HEK293 (cell line): Measurements from ENCODE around the gene VSTM4.

Experiments used
- CTCF ChIA-PET: fragments of 350-600 bp; formaldehyde crosslinking; extraction: SDS; loops from one replicate; lab custom pipeline; 2021; ENCODE audit warnings: antibody characterized with exemption; lab: Yijun Ruan, JAX
- POLR2A ChIA-PET: fragments of 300-600 bp; formaldehyde crosslinking; extraction: SDS; loops from one replicate; lab custom pipeline; 2020; ENCODE audit warnings: antibody characterized with exemption, inconsistent platforms; lab: Yijun Ruan, JAX
- H3K27ac ChIP-seq: fragments of 200-500 bp; sonication (Bioruptor generic); 2 replicates; pipeline ENCODE4 v1.5.1; 2014; ENCODE audit warnings: low read depth, low read length, control low read depth, inconsistent platforms; ENCODE audit errors: extremely low read depth
- H3K36me3 ChIP-seq, 2 experiments: fragments of 200-500 bp in 1 of 2; sonication (Bioruptor generic) in 1 of 2; 1 replicate in 1 of 2; 2 replicates in 1 of 2; pipeline ENCODE4 v1.5.1; 2014 to 2017; ENCODE audit warnings: inconsistent platforms in 2 of 2, low read length in 2 of 2; ENCODE audit not compliant: control insufficient read depth in 2 of 2, insufficient read depth in 1 of 2
- H3K4me1 ChIP-seq: fragments of 200-500 bp; sonication (Bioruptor generic); 2 replicates; pipeline ENCODE4 v1.5.1; 2014; ENCODE audit warnings: mild to moderate bottlenecking, low read length, inconsistent platforms; ENCODE audit not compliant: control insufficient read depth, insufficient read depth
- H3K4me3 ChIP-seq: 2 replicates; pipeline ENCODE4 v1.5.1; 2011; ENCODE audit warnings: low read depth, mild to moderate bottlenecking, control low read depth, low read length, moderate library complexity
- H3K9me3 ChIP-seq: fragments of 200-500 bp; sonication (Bioruptor generic); 2 replicates; pipeline ENCODE4 v1.5.1; 2014; ENCODE audit warnings: low read depth, low read length, inconsistent platforms; ENCODE audit not compliant: control insufficient read depth, insufficient read depth
- BCL11A ChIP-seq: fragments of 450-650 bp; formaldehyde crosslinking; IDR thresholded peaks from 2 replicates; pipeline ENCODE4 v1.5.1; 2016; ENCODE audit warnings: low read depth, missing biosample characterization, missing genetic modification characterization
- GFI1B ChIP-seq: fragments of 450-650 bp; formaldehyde crosslinking; IDR thresholded peaks from 2 replicates; pipeline ENCODE4 v1.5.1; 2016; ENCODE audit warnings: missing biosample characterization, missing genetic modification characterization
- GLIS2 ChIP-seq: fragments of 450-650 bp; formaldehyde crosslinking; IDR thresholded peaks from 2 replicates; pipeline ENCODE4 v1.5.1; 2016; ENCODE audit warnings: missing biosample characterization, missing genetic modification characterization
- KLF7 ChIP-seq: fragments of 450-650 bp; formaldehyde crosslinking; IDR thresholded peaks from 2 replicates; pipeline ENCODE4 v1.5.1; 2016; ENCODE audit warnings: missing biosample characterization, missing genetic modification characterization, borderline replicate concordance
- KLF8 ChIP-seq: fragments of 450-650 bp; formaldehyde crosslinking; IDR thresholded peaks from 2 replicates; pipeline ENCODE4 v1.5.1; 2016; ENCODE audit warnings: missing biosample characterization, missing genetic modification characterization
- SETDB1 ChIP-seq: IDR thresholded peaks from one replicate; pipeline ENCODE4 v1.6.1; 2017; ENCODE audit warnings: mild to moderate bottlenecking, low read length, moderate library complexity, mixed read lengths; ENCODE audit not compliant: insufficient read length
- ZIC2 ChIP-seq: fragments of 450-650 bp; formaldehyde crosslinking; IDR thresholded peaks from 2 replicates; pipeline ENCODE4 v1.5.1; 2016; ENCODE audit warnings: missing biosample characterization, missing genetic modification characterization
- ZNF239 ChIP-seq: fragments of 450-650 bp; formaldehyde crosslinking; IDR thresholded peaks from 2 replicates; pipeline ENCODE4 v1.5.1; 2016; ENCODE audit warnings: missing biosample characterization, missing genetic modification characterization
- ZNF292 ChIP-seq: fragments of 450-650 bp; formaldehyde crosslinking; IDR thresholded peaks from 2 replicates; pipeline ENCODE4 v1.5.1; 2016; ENCODE audit warnings: low read depth, missing biosample characterization, missing genetic modification characterization, borderline replicate concordance
- ZNF366 ChIP-seq: fragments of 450-650 bp; formaldehyde crosslinking; conservative IDR thresholded peaks from 2 replicates; pipeline ENCODE4 v1.5.1; 2016; ENCODE audit warnings: missing biosample characterization, missing genetic modification characterization
- ZNF530 ChIP-seq: fragments of 450-650 bp; formaldehyde crosslinking; IDR thresholded peaks from 2 replicates; pipeline ENCODE4 v1.5.1; 2016; ENCODE audit warnings: low read depth, missing biosample characterization, missing genetic modification characterization
- ZNF558 ChIP-seq: fragments of 450-650 bp; formaldehyde crosslinking; IDR thresholded peaks from 2 replicates; pipeline ENCODE4 v1.5.1; 2016; ENCODE audit warnings: missing biosample characterization, missing genetic modification characterization
- ZNF561 ChIP-seq: fragments of 450-650 bp; IDR thresholded peaks from 2 replicates; pipeline ENCODE4 v1.5.1; 2018; ENCODE audit warnings: missing biosample characterization, missing genetic modification characterization, borderline replicate concordance
- ZNF585B ChIP-seq: fragments of 450-650 bp; formaldehyde crosslinking; IDR thresholded peaks from 2 replicates; pipeline ENCODE4 v1.5.1; 2016; ENCODE audit warnings: missing biosample characterization, missing genetic modification characterization
- ZNF610 ChIP-seq: fragments of 450-650 bp; formaldehyde crosslinking; IDR thresholded peaks from 2 replicates; pipeline ENCODE4 v1.5.1; 2016; ENCODE audit warnings: missing biosample characterization, missing genetic modification characterization, borderline replicate concordance
- ZNF624 ChIP-seq: fragments of 450-650 bp; formaldehyde crosslinking; IDR thresholded peaks from 2 replicates; pipeline ENCODE4 v1.5.1; 2017; ENCODE audit warnings: missing biosample characterization, missing genetic modification characterization
- ZNF747 ChIP-seq: fragments of 450-650 bp; formaldehyde crosslinking; IDR thresholded peaks from 2 replicates; pipeline ENCODE4 v1.5.1; 2016; ENCODE audit warnings: missing biosample characterization, missing genetic modification characterization
- ZNF777 ChIP-seq: fragments of 450-650 bp; formaldehyde crosslinking; IDR thresholded peaks from 2 replicates; pipeline ENCODE4 v1.5.1; 2017; ENCODE audit warnings: missing biosample characterization, missing genetic modification characterization, borderline replicate concordance
- ZSCAN23 ChIP-seq: fragments of 450-650 bp; formaldehyde crosslinking; IDR thresholded peaks from 2 replicates; pipeline ENCODE4 v1.5.1; 2016; ENCODE audit warnings: missing biosample characterization, missing genetic modification characterization
- TF ChIP-seq, protein P1 (sequence below): fragments of 450-650 bp; IDR thresholded peaks from 2 replicates; pipeline ENCODE4 v1.5.1; 2018; ENCODE audit warnings: missing biosample characterization, missing genetic modification characterization
- TF ChIP-seq, protein P2 (sequence below): fragments of 450-650 bp; formaldehyde crosslinking; IDR thresholded peaks from 2 replicates; pipeline ENCODE4 v1.5.1; 2016; ENCODE audit warnings: missing biosample characterization, missing genetic modification characterization
- TF ChIP-seq, protein P3 (sequence below): fragments of 450-650 bp; formaldehyde crosslinking; IDR thresholded peaks from 2 replicates; pipeline ENCODE4 v1.5.1; 2016; ENCODE audit warnings: missing biosample characterization, missing genetic modification characterization
- TF ChIP-seq, protein P4 (sequence below): fragments of 450-650 bp; formaldehyde crosslinking; IDR thresholded peaks from 2 replicates; pipeline ENCODE4 v1.5.1; 2017; ENCODE audit warnings: missing biosample characterization, missing genetic modification characterization
- TF ChIP-seq, protein P5 (sequence below): fragments of 450-650 bp; formaldehyde crosslinking; IDR thresholded peaks from 2 replicates; pipeline ENCODE4; 2016; ENCODE audit warnings: missing biosample characterization, missing genetic modification characterization

Gene VSTM4

DNA sequence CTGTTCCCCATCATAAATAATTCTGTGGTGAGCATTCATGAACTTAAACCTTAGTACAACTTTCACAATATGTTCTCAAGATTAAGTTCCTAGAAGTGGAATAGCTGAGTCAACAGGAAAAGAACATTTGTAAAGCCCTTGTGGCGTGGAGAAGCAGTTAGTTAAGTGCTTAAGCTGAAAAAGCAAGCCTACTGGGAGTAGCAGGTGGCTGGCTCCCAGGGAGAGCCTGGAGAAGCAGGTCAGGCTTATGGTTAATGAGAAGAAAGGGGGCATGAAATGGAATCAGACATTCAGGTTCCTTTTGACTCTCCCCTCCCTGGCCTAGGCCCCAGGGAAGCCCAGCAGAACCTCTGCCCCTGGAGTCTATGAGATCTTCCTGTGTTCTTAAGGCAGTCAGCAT lies 35.3 kb downstream of the VSTM4 start:
- TF ChIP-seq ZNF292, result no peak
- 0 out of 2 replicates have a peak, but pooled peaks have one; percentile 23 for TF ChIP-seq ZIC2
- Histone ChIP-seq H3K9me3 (no peaks in the 10 kb centered on the region), H3K27ac (no peak overlapping the region), H3K4me1 (no peaks in the 10 kb centered on the region), H3K4me3 (no peak overlapping the region), H3K36me3 (peaks cover 0 to 13% of the 10 kb centered on the region in 2 experiments; a peak in 1 of 3 replicates)
- ChIA-PET CTCF (no interaction called here), POLR2A (no interaction called here)

DNA sequence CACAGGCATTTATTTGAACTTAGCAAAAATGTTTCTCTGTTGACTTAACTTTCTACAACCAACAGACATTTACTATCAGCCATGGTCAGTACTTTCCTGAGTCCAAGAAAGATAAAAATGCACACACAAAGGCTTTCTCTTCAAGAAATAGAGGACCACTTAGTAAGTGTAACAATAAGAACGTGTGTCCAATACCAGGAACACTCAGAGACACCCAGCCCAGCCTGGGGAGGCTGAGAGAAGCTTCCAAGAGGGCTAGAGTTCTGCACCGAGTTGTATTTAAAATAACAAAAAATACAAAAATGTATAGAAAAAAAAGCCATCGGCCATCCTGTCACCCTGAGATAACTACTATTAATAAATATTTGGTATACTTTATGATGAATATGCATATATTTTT lies 35.8 kb downstream of the VSTM4 start:
- TF ChIP-seq ZSCAN23 (no peak), ZNF777 (tag by site-specific recombination) (no peak), SETDB1 (no peak), ZNF610 (tag by site-specific recombination) (no peak), ZNF747 (tag by site-specific recombination) (no peak), ZNF530 (no peak), ZNF558 (tag by site-specific recombination) (no peak)
- TF ChIP-seq, protein P1, sequence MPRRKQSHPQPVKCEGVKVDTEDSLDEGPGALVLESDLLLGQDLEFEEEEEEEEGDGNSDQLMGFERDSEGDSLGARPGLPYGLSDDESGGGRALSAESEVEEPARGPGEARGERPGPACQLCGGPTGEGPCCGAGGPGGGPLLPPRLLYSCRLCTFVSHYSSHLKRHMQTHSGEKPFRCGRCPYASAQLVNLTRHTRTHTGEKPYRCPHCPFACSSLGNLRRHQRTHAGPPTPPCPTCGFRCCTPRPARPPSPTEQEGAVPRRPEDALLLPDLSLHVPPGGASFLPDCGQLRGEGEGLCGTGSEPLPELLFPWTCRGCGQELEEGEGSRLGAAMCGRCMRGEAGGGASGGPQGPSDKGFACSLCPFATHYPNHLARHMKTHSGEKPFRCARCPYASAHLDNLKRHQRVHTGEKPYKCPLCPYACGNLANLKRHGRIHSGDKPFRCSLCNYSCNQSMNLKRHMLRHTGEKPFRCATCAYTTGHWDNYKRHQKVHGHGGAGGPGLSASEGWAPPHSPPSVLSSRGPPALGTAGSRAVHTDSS (tag by site-specific recombination), result no peak
- no peaks in the 10 kb centered on the region for H3K4me1 ChIP-seq
- POLR2A ChIA-PET, result no interaction called here

DNA sequence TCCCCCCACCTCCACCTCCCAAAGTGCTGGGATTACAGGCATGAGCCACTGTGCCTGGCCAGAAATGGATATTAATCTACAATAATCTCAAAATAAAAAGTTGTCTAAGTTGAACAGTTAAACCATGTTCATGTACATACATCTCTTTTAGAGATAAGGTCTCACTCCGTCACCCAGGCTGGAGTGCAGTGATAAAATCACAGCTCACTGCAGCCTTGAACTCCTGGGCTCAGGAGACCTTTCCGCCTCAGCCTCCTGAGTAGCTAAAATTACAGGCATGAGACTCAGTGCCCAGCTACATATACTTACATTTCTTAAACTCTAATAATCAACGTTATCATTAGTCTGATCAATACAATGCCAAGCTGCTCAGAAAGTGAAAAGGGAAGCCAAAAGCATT lies 36.2 kb downstream of the VSTM4 start:
- ChIA-PET CTCF (interaction anchor here (0.6 kb wide), 1 partner anchor 314 kb away, joined by 5 read pairs; no protein-coding TSS in a partner anchor), POLR2A (no interaction called here)
- Histone ChIP-seq H3K36me3 (peaks cover 0 to 17% of the 10 kb centered on the region in 2 experiments; a peak in 1 of 3 replicates), H3K4me3 (no peak overlapping the region), H3K4me1 (no peaks in the 10 kb centered on the region), H3K27ac (no peak overlapping the region), H3K9me3 (no peaks in the 10 kb centered on the region)
- TF ChIP-seq, protein P2, sequence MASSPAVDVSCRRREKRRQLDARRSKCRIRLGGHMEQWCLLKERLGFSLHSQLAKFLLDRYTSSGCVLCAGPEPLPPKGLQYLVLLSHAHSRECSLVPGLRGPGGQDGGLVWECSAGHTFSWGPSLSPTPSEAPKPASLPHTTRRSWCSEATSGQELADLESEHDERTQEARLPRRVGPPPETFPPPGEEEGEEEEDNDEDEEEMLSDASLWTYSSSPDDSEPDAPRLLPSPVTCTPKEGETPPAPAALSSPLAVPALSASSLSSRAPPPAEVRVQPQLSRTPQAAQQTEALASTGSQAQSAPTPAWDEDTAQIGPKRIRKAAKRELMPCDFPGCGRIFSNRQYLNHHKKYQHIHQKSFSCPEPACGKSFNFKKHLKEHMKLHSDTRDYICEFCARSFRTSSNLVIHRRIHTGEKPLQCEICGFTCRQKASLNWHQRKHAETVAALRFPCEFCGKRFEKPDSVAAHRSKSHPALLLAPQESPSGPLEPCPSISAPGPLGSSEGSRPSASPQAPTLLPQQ (tag by site-specific recombination), result no peak
- no peak for TF ChIP-seq ZNF585B (tag by site-specific recombination)
- TF ChIP-seq, protein P3, sequence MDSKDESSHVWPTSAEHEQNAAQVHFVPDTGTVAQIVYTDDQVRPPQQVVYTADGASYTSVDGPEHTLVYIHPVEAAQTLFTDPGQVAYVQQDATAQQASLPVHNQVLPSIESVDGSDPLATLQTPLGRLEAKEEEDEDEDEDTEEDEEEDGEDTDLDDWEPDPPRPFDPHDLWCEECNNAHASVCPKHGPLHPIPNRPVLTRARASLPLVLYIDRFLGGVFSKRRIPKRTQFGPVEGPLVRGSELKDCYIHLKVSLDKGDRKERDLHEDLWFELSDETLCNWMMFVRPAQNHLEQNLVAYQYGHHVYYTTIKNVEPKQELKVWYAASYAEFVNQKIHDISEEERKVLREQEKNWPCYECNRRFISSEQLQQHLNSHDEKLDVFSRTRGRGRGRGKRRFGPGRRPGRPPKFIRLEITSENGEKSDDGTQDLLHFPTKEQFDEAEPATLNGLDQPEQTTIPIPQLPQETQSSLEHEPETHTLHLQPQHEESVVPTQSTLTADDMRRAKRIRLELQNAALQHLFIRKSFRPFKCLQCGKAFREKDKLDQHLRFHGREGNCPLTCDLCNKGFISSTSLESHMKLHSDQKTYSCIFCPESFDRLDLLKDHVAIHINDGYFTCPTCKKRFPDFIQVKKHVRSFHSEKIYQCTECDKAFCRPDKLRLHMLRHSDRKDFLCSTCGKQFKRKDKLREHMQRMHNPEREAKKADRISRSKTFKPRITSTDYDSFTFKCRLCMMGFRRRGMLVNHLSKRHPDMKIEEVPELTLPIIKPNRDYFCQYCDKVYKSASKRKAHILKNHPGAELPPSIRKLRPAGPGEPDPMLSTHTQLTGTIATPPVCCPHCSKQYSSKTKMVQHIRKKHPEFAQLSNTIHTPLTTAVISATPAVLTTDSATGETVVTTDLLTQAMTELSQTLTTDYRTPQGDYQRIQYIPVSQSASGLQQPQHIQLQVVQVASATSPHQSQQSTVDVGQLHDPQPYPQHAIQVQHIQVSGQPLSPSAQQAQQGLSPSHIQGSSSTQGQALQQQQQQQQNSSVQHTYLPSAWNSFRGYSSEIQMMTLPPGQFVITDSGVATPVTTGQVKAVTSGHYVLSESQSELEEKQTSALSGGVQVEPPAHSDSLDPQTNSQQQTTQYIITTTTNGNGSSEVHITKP (tag by site-specific recombination), result no peak
- TF ChIP-seq, protein P4, sequence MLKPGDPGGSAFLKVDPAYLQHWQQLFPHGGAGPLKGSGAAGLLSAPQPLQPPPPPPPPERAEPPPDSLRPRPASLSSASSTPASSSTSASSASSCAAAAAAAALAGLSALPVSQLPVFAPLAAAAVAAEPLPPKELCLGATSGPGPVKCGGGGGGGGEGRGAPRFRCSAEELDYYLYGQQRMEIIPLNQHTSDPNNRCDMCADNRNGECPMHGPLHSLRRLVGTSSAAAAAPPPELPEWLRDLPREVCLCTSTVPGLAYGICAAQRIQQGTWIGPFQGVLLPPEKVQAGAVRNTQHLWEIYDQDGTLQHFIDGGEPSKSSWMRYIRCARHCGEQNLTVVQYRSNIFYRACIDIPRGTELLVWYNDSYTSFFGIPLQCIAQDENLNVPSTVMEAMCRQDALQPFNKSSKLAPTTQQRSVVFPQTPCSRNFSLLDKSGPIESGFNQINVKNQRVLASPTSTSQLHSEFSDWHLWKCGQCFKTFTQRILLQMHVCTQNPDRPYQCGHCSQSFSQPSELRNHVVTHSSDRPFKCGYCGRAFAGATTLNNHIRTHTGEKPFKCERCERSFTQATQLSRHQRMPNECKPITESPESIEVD (tag by site-specific recombination), result no peak
- TF ChIP-seq KLF7 (tag by site-specific recombination), result no peak
- TF ChIP-seq GLIS2 (tag by site-specific recombination), result no peak
- no peak for TF ChIP-seq ZNF561 (tag by site-specific recombination)
- no peak for TF ChIP-seq ZNF366 (tag by site-specific recombination)
- TF ChIP-seq BCL11A (tag by site-specific recombination), result no peak
- no peak for TF ChIP-seq ZNF239
- no peak for TF ChIP-seq GFI1B (tag by site-specific recombination)
- no peak for TF ChIP-seq ZNF624
- TF ChIP-seq KLF8 (tag by site-specific recombination), result no peak
- TF ChIP-seq, protein P5, sequence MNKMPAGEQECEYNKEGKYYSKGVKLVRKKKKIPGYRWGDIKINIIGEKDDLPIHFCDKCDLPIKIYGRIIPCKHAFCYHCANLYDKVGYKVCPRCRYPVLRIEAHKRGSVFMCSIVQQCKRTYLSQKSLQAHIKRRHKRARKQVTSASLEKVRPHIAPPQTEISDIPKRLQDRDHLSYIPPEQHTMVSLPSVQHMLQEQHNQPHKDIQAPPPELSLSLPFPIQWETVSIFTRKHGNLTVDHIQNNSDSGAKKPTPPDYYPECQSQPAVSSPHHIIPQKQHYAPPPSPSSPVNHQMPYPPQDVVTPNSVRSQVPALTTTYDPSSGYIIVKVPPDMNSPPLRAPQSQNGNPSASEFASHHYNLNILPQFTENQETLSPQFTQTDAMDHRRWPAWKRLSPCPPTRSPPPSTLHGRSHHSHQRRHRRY (tag by site-specific recombination), result no peak

More for the DNA sequence above, 35.8 kb downstream of the VSTM4 start:
- H3K4me3 ChIP-seq, result no peak overlapping the region
- H3K27ac ChIP-seq, result no peak overlapping the region
- H3K36me3 ChIP-seq, result peaks cover 0 to 17% of the 10 kb centered on the region in 2 experiments; a peak in 1 of 3 replicates
- CTCF ChIA-PET, result interaction anchor here (0.6 kb wide), 1 partner anchor 314 kb away, joined by 5 read pairs; no protein-coding TSS in a partner anchor
- H3K9me3 ChIP-seq, result no peaks in the 10 kb centered on the region
